Measurements from ENCODE around the gene CGB2.
"Not testable (repeated sequence)": the region's sequence is repeated elsewhere in the genome, so short reads cannot be mapped to it uniquely, and the experiment has no call there.

CGB2 gene

DNA sequence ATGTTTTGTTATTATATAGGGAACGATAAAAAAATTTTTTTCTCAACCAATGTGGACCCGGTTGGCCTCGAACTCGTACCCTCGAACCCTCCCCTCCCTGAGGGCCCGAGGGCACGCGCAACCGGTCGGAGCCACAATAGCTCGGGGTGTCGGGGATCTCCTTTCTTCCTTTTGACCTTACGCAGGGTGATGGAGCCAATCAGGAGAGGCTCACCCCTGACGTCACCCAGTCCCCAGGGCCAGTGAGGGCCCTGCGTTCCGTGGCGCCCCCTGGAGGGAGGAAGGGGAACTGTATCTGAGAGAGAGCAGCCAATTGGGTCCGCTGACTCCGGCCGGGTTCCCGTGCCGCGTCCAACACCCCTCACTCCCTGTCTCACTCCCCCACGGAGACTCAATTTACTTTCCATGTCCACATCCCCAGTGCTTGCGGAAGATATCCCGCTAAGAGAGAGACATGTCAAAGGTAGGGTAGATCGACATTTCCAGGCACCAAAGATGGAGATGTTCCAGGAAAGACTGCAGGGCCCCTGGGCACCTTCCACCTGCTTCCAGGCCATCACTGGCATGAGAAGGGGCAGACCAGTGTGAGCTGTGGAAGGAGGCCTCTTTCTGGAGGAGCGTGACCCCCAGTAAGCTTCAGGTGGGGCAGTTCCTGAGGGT lies at the start of gene CGB2:
CGB2 (plus strand) TSS at position 249 of the 660 bp plus-strand sequence; CDS start at position 455, 206 bp downstream.
- TF ChIP-seq, protein P1, sequence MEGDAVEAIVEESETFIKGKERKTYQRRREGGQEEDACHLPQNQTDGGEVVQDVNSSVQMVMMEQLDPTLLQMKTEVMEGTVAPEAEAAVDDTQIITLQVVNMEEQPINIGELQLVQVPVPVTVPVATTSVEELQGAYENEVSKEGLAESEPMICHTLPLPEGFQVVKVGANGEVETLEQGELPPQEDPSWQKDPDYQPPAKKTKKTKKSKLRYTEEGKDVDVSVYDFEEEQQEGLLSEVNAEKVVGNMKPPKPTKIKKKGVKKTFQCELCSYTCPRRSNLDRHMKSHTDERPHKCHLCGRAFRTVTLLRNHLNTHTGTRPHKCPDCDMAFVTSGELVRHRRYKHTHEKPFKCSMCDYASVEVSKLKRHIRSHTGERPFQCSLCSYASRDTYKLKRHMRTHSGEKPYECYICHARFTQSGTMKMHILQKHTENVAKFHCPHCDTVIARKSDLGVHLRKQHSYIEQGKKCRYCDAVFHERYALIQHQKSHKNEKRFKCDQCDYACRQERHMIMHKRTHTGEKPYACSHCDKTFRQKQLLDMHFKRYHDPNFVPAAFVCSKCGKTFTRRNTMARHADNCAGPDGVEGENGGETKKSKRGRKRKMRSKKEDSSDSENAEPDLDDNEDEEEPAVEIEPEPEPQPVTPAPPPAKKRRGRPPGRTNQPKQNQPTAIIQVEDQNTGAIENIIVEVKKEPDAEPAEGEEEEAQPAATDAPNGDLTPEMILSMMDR (IDR thresholded peaks at IDR 0.05; ENCODE audit: control extremely low read depth, extremely low read depth, low read depth, missing control alignments): peak; percentile 41
- DNase-seq (ENCODE audit: extremely low spot score): not testable (repeated sequence)

DNA sequence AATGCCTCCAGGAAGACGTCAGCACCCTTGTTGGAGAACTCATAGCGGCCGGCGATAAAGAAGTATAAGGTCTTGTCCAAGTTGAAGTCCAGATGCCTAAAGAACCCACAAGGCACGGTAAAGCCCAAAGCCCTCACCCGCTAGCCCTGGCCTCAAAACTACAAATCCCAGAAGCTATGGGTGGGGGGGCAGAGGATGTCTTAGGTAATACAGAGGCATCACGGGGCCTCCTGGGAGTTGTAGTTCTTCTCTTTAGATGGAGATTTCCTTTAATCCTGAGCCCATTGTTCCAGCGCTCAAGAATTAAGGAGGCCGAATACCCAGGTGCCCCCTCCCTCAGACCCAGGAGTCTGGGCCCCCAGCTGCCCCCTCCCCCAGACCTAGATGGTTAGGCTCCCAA lies 49.4 kb upstream of the CGB2 start:
- CTCF ChIA-PET: interaction anchor here (2.4 to 10.4 kb wide), 3 partner anchors 10 to 140 kb away, joined by 6 to 129 read pairs (median 47); partner anchors contain the start of genes GYS1 and RUVBL2

More for the DNA sequence above, at the start of gene CGB2:
- POLR2A ChIA-PET: not testable (repeated sequence)
- CTCF ChIA-PET: interaction anchor here (0.6 to 1.4 kb wide), 3 partner anchors 13 to 66 kb away, joined by 3 read pairs; no protein-coding TSS in a partner anchor

DNA sequence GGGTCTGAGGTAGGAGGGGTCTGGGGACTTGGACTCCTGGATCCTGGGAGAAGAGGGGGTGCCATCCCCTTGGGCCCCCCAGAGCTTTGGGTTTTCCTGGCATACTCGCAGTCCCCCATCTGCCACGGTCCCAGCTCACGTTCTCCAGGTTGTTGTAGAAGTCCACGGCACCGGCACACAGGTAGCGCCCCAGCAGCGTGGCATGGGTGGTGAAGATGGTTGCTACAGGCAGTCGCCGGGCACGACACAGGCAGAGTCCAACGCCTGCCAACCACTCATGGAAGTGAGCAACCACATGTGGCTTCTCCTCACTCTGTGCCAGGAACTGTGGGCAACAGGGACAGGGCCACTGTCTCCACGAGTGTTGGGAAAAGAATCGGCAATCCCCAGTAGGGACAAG lies 46.0 kb upstream of the CGB2 start:
- CTCF ChIA-PET: interaction anchor here (1.3 to 10.4 kb wide), 3 partner anchors 7 to 14 kb away, joined by 3 to 129 read pairs (median 11); partner anchors contain the start of genes GYS1 and RUVBL2
- POLR2A ChIA-PET: interaction anchor here (0.6 to 2.1 kb wide), 5 partner anchors 8 to 469 kb away, joined by 3 to 11 read pairs (median 3); partner anchors contain the start of genes FTL and RUVBL2

More for the DNA sequence above, 49.4 kb upstream of the CGB2 start:
- TF ChIP-seq, protein P1 (IDR thresholded peaks at IDR 0.05; ENCODE audit: control extremely low read depth, extremely low read depth, low read depth, missing control alignments): no peak
- DNase-seq (ENCODE audit: extremely low spot score): no peak
- POLR2A ChIA-PET: interaction anchor here (0.8 kb wide), 1 partner anchor 110 kb away, joined by 3 read pairs; no protein-coding TSS in a partner anchor

DNA sequence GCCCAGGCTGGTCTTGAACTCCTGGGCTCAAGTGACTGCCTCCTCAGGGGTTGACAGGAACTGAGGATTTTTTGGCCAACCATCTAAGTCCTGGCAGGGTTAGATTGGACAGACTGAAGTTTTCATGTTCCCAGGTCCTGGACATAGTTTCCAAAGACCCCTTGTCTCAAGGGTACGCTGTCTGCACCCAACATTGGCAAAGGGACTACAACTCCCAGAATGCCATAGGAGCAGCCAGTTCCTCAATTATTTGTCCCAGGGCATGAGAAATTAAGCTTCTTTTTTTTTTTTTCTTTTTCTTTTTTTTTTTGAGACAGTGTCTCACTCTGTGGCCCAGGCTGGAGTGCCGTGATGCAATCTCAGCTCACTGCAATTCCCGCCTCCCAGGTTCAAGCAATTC lies 45.5 kb upstream of the CGB2 start:
- ChIA-PET POLR2A (interaction anchor here (0.6 to 2.1 kb wide), 4 partner anchors 20 to 470 kb away, joined by 3 to 11 read pairs (median 4); partner anchors contain the start of gene FTL), CTCF (interaction anchor here (0.8 to 1.9 kb wide), 4 partner anchors 10 to 15 kb away, joined by 3 to 11 read pairs (median 4); no protein-coding TSS in a partner anchor)
- TF ChIP-seq, protein P1 (IDR thresholded peaks at IDR 0.05; ENCODE audit: control extremely low read depth, extremely low read depth, low read depth, missing control alignments): no peak
- no peak for DNase-seq (ENCODE audit: extremely low spot score)

More for the DNA sequence above, 46.0 kb upstream of the CGB2 start:
- TF ChIP-seq, protein P1 (IDR thresholded peaks at IDR 0.05; ENCODE audit: control extremely low read depth, extremely low read depth, low read depth, missing control alignments): no peak
- DNase-seq (ENCODE audit: extremely low spot score): no peak

DNA sequence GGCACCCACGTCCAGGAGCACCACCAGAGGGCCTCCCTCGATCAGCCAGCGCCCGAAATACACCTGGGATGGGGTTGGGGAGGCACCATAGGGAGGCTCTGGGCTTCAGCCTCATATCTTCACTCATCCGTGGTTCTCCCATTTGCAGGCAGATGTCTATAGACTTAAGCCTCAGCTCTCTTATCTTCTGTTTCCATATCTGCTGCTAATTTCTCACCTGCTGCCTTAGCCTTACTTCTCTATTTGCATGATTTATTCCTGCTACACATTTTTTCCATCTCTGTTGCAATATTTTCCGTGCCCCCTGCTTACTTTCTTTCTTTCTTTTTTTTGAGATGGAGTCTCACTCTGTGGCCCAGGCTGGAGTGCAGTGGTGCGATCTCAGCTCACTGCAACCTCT lies 44.4 kb upstream of the CGB2 start:
- no peak for DNase-seq (ENCODE audit: extremely low spot score)
- TF ChIP-seq, protein P1 (IDR thresholded peaks at IDR 0.05; ENCODE audit: control extremely low read depth, extremely low read depth, low read depth, missing control alignments): no peak
- CTCF ChIA-PET: interaction anchor here (1.6 to 1.9 kb wide), 2 partner anchors 13 to 14 kb away, joined by 3 to 11 read pairs; no protein-coding TSS in a partner anchor
- POLR2A ChIA-PET: interaction anchor here (0.7 to 2.1 kb wide), 2 partner anchors 8 to 21 kb away, joined by 3 to 11 read pairs; partner anchors contain the start of gene FTL

DNA sequence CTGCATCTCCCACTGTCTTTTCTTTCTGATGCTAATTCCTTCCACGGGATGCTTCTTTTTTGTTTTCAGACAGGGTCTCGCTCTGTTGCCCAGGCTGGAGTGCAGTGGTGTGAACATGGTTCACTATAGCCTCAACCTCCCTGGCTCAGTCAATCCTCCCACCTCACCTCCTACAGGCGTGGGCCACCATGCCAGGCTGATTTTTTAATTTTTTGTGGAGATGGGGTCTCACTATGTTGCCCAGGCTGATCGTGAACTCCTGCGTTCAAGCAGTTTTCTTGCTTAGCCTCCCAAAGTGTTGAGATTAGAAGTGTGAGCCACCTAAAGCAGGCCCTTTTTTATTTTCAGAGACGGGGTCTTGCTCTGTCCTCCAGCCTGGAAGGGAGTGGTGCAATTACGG lies 43.4 kb upstream of the CGB2 start:
- TF ChIP-seq, protein P1 (IDR thresholded peaks at IDR 0.05; ENCODE audit: control extremely low read depth, extremely low read depth, low read depth, missing control alignments): no peak
- POLR2A ChIA-PET: interaction anchor here (0.7 kb wide), 1 partner anchor 9 kb away, joined by 3 read pairs; no protein-coding TSS in a partner anchor
- CTCF ChIA-PET: interaction anchor here (1.1 to 1.6 kb wide), 3 partner anchors 9 to 201 kb away, joined by 3 to 5 read pairs (median 4); no protein-coding TSS in a partner anchor
- no peak for DNase-seq (ENCODE audit: extremely low spot score)
